Spleen (tissue), 11 donors: ENCODE results near the gene EPOP. TPM values are rescaled to one million over a fixed set of nuclear protein-coding genes. Genes with fewer than 3 reads are reported as not detected.

ENCODE experiments used
- DNase-seq: peaks from one replicate; pipeline ENCODE4 v3.0.0-alpha.2; 2020
- H3K27ac ChIP-seq, 8 donors: fragments of 200-600 bp; sonication (generic) in 7 of 8; 1 replicate in 4 of 8; 2 replicates in 4 of 8; pipeline versions ENCODE4 v1.5.0 to v1.8.0; 2016 to 2021; ENCODE audit warnings: inconsistent platforms in 4 of 8, mild to moderate bottlenecking in 4 of 8, moderate library complexity in 1 of 8
- H3K27me3 ChIP-seq, 7 donors: fragments of 200-600 bp; sonication (generic) in 6 of 7; replicated peaks in 1 of 7; 1 replicate in 4 of 7; 2 replicates in 3 of 7; pipeline versions ENCODE4 v1.5.0 to v1.8.0; 2016 to 2021; ENCODE audit warnings: inconsistent platforms in 3 of 7, mild to moderate bottlenecking in 1 of 7
- H3K36me3 ChIP-seq, 6 donors: fragments of 200-600 bp; sonication (generic) in 5 of 6; 1 replicate in 4 of 6; 2 replicates in 2 of 6; pipeline versions ENCODE4 v1.5.0 to v1.8.0; 2016 to 2021; ENCODE audit warnings: inconsistent platforms in 2 of 6
- H3K4me1 ChIP-seq, 6 donors: fragments of 200-600 bp; sonication (generic) in 5 of 6; 1 replicate in 3 of 6; 2 replicates in 3 of 6; pipeline versions ENCODE4 v1.5.0 to v1.8.0; 2016 to 2021; ENCODE audit warnings: inconsistent platforms in 3 of 6
- H3K4me3 ChIP-seq, 8 donors: fragments of 200-600 bp; sonication (generic) in 7 of 8; 1 replicate in 4 of 8; 2 replicates in 4 of 8; pipeline versions ENCODE4 v1.5.0 to v1.8.0; 2016 to 2021; ENCODE audit warnings: inconsistent platforms in 4 of 8, mild to moderate bottlenecking in 4 of 8, moderate library complexity in 2 of 8
- H3K9me3 ChIP-seq, 8 donors: fragments of 200-600 bp; sonication (generic) in 7 of 8; 1 replicate in 4 of 8; 2 replicates in 4 of 8; pipeline versions ENCODE4 v1.5.0 to v1.8.0; 2016 to 2021; ENCODE audit warnings: inconsistent platforms in 4 of 8
- CTCF ChIP-seq, 11 experiments: fragments of 200-600 bp in 7 of 11; fragments of 450-650 bp in 4 of 11; sonication (generic) in 4 of 11; IDR thresholded peaks in 8 of 11; conservative IDR thresholded peaks in 3 of 11; 1 replicate in 7 of 11; 2 replicates in 4 of 11; pipeline versions ENCODE4 v1.4.0 to v1.8.0; 2016 to 2021; ENCODE audit warnings: antibody characterized with exemption in 11 of 11, inconsistent platforms in 4 of 11, mild to moderate bottlenecking in 1 of 11
- POLR2A ChIP-seq, 3 donors: fragments of 450-650 bp; IDR thresholded peaks; one replicate each; pipeline ENCODE4 v1.5.1; 2017; ENCODE audit warnings: antibody characterized with exemption in 3 of 3, mild to moderate bottlenecking in 1 of 3
- POLR2AphosphoS5 ChIP-seq, 3 donors: sonication (generic); formaldehyde crosslinking; IDR thresholded peaks; one replicate each; pipeline ENCODE4 v1.5.1; 2017; ENCODE audit warnings: antibody characterized with exemption in 3 of 3
- WGBS, 5 donors: extraction: QIAGEN DNeasy Blood & Tissue Kit in 3 of 5; methylation state at CpG; one replicate each; pipeline versions ENCODE4 v1.1.5 to v1.1.7; 2013 to 2018; 5-methylcytosine and 5-hydroxymethylcytosine counted together
- intact Hi-C: fragments of 100-400 bp; cut with DNase I; formaldehyde crosslinking; loops from one replicate; pipeline ENCODE4 v1.15.0; 2023; ENCODE audit warnings: low total_unique reads
- polyA plus RNA-seq, 3 donors: library from polyadenylated mRNA; stranded (reverse); fragments of 200-250 nt; gene quantifications; one replicate each; pipeline ENCODE4 v1.2.1, GENCODE V29; 2013
- total RNA-seq, 7 donors: library from RNA; depleted of rRNA in 3 of 7; stranded (reverse); fragments of >200 nt in 3 of 7; fragmentation: NEBNext Ultra II Directional in 4 of 7; extraction: Animal tissue kit (Norgen Biotek cat#: 25700) in 4 of 7; gene quantifications; one replicate each; pipeline versions ENCODE4 v1.1.0 to v1.2.1, GENCODE V29; 2016 to 2021
- donor health status: healthy with polysubstance abuse.
- donor health status: DM: no; HTN: no; CAD: no; lungs with moderate emphysema.
- donor health status: DM: no; HTN: no; CAD: no.
- donor health status: Bipolar disorder and iron deficiency.
- donor health status: healthy.
- donor health status: DM: no; HTN: no; CAD: no.
- donor health status: DM: yes; HTN: yes; CAD: no.

The EPOP gene
- total and polyA plus RNA-seq, 10 donors, result 0.51 to 6.4 (median 2.6) TPM

- intact Hi-C loops, result no loop called here
- Histone ChIP-seq H3K27me3 (peaks cover 0 to 97% (median 72%) of the 10 kb centered on the region in 7 donors), H3K4me3 (no peak overlapping the region), H3K36me3 (no peaks in the 10 kb centered on the region), H3K27ac (no peak overlapping the region), H3K4me1 (peaks cover 15 to 62% (median 35%) of the 10 kb centered on the region in 6 donors), H3K9me3 (no peaks in the 10 kb centered on the region)
- TF ChIP-seq POLR2A (IDR thresholded peaks at IDR 0.05) (no peak), POLR2AphosphoS5 (IDR thresholded peaks at IDR 0.05) (no peak), CTCF (IDR thresholded peaks at IDR 0.05 in 8 of 11, conservative IDR thresholded peaks at IDR 0.05 in 3 of 11) (no peak)
- 73 to 83% (median 78%) methylated on average over 12 of the region's 12 CpGs for WGBS, 5 donors
- no peak for DNase-seq
Observed at GRCh38 chr17:38671939-38672720, 2.6 kb downstream of the EPOP start.

GRCh38 chr17:38669520-38669919, 5.2 kb downstream of the EPOP start:
- 17 to 29% (median 19%) methylated on average over 6 of the region's 6 CpGs for WGBS, 5 donors
- Histone ChIP-seq H3K27me3 (peaks cover 0 to 96% (median 61%) of the 10 kb centered on the region in 7 donors), H3K36me3 (no peaks in the 10 kb centered on the region), H3K4me1 (peaks cover 8 to 36% (median 17%) of the 10 kb centered on the region in 6 donors), H3K27ac (no peak overlapping the region), H3K9me3 (no peaks in the 10 kb centered on the region), H3K4me3 (no peak overlapping the region)
- intact Hi-C loops, result loop anchor here (10.0 kb wide), 2 partner anchors 105 to 175 kb away; no protein-coding TSS in a partner anchor
- TF ChIP-seq POLR2A (IDR thresholded peaks at IDR 0.05) (no peak), POLR2AphosphoS5 (IDR thresholded peaks at IDR 0.05) (no peak), CTCF (IDR thresholded peaks at IDR 0.05 in 8 of 11, conservative IDR thresholded peaks at IDR 0.05 in 3 of 11) (no peak)
- no peak for DNase-seq

- WGBS, 5 donors, result 25 to 39% (median 27%) methylated on average over 2 of the region's 2 CpGs
- no peak overlapping the region for H3K27ac ChIP-seq
- no peak for DNase-seq
- H3K27me3 ChIP-seq, result peaks cover 0 to 96% (median 47%) of the 10 kb centered on the region in 7 donors
- intact Hi-C loops, result loop anchor here (10.0 kb wide), 2 partner anchors 103 to 173 kb away; no protein-coding TSS in a partner anchor
- TF ChIP-seq POLR2AphosphoS5 (IDR thresholded peaks at IDR 0.05), result no peak
- TF ChIP-seq POLR2A (IDR thresholded peaks at IDR 0.05), result no peak
- TF ChIP-seq CTCF (IDR thresholded peaks at IDR 0.05 in 8 of 11, conservative IDR thresholded peaks at IDR 0.05 in 3 of 11), result peak in 1 of 11 experiments; percentile 55
- H3K4me1 ChIP-seq, result peaks cover 0 to 18% (median under 1%) of the 10 kb centered on the region in 6 donors
- H3K9me3 ChIP-seq, result no peaks in the 10 kb centered on the region
- no peaks in the 10 kb centered on the region for H3K36me3 ChIP-seq
- H3K4me3 ChIP-seq, result no peak overlapping the region
Observed at GRCh38 chr17:38667787-38668122, 7.0 kb downstream of the EPOP start.

- DNase-seq, result peak; percentile 84
- intact Hi-C loops, result loop anchor here (10.0 kb wide), 2 partner anchors 102 to 172 kb away; no protein-coding TSS in a partner anchor
- WGBS, 5 donors, result 36 to 43% (median 37%) methylated on average over 7 of the region's 7 CpGs
Observed at GRCh38 chr17:38667099-38667786, 7.5 kb downstream of the EPOP start.

More at GRCh38 chr17:38667099-38667786, 7.5 kb downstream of the EPOP start:
- H3K4me1 ChIP-seq, result peaks cover 0 to 13% (median 0%) of the 10 kb centered on the region in 6 donors
- no peak for TF ChIP-seq POLR2AphosphoS5 (IDR thresholded peaks at IDR 0.05)
- TF ChIP-seq CTCF (IDR thresholded peaks at IDR 0.05 in 8 of 11, conservative IDR thresholded peaks at IDR 0.05 in 3 of 11), result peak; percentile 89 to 96 (median 95)
- TF ChIP-seq POLR2A (IDR thresholded peaks at IDR 0.05), result no peak
- H3K27me3 ChIP-seq, result peaks cover 0 to 95% (median 42%) of the 10 kb centered on the region in 7 donors
- no peak overlapping the region for H3K4me3 ChIP-seq
- H3K9me3 ChIP-seq, result no peaks in the 10 kb centered on the region
- no peak overlapping the region for H3K27ac ChIP-seq
- H3K36me3 ChIP-seq, result no peaks in the 10 kb centered on the region
